ENCODE measurements around the gene RSBN1L. TPM values are rescaled to one million over a fixed set of nuclear protein-coding genes. Genes with fewer than 3 reads are reported as not detected.

The RSBN1L gene
- polyA plus RNA-seq, 1 experiment, result 14.0 TPM

DNA sequence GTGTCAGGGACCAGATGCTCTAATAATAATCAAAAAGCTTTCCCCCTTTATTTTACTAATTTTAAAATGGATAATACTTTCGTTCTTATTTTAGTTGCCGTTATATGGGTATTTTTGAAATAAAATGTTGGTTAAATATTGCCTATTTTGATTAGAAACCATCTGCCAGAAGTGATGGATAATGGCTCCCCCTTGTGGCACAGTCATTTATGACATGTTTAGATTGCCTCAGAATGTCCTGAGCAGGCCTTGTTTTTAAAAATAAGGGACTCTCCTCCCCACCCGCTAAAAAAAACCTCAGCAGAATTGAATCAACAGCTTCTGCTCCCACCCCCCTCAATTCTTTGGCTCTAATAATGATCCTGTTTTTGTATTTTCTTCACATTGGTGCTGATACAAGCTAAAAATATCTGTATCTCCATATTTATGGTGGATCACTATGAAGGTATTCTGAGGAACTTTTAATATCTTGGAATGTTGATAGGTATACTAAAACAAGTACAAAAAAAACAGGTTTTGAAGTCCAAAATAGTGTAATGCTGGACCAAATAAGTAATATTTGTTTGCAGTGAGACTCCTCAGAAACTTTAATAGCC is 63.1 kb downstream of the RSBN1L start:
- H3K9me3 ChIP-seq (ENCODE audit: control insufficient read depth, insufficient read depth, low read length), result no peaks in the 10 kb centered on the region
- no peak overlapping the region for H3K27ac ChIP-seq (ENCODE audit: low read depth, low read length)
- H3K27me3 ChIP-seq (ENCODE audit: control insufficient read depth, insufficient read depth, low read length), result no peaks in the 10 kb centered on the region
- ChIA-PET CTCF (interaction anchor here (0.5 to 3.7 kb wide), 49 partner anchors 9 to 1337 kb away, joined by 3 to 116 read pairs (median 5); no protein-coding TSS in a partner anchor), POLR2A (no interaction called here)
- H3K4me3 ChIP-seq (ENCODE audit: low read depth, low read length), result no peak overlapping the region
- TF ChIP-seq, protein P1, sequence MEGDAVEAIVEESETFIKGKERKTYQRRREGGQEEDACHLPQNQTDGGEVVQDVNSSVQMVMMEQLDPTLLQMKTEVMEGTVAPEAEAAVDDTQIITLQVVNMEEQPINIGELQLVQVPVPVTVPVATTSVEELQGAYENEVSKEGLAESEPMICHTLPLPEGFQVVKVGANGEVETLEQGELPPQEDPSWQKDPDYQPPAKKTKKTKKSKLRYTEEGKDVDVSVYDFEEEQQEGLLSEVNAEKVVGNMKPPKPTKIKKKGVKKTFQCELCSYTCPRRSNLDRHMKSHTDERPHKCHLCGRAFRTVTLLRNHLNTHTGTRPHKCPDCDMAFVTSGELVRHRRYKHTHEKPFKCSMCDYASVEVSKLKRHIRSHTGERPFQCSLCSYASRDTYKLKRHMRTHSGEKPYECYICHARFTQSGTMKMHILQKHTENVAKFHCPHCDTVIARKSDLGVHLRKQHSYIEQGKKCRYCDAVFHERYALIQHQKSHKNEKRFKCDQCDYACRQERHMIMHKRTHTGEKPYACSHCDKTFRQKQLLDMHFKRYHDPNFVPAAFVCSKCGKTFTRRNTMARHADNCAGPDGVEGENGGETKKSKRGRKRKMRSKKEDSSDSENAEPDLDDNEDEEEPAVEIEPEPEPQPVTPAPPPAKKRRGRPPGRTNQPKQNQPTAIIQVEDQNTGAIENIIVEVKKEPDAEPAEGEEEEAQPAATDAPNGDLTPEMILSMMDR (IDR thresholded peaks at IDR 0.05; ENCODE audit: low read depth, low read length), result peak; percentile 80
- DNase-seq (ENCODE audit: low read depth, low spot score), result peak; percentile 50

DNA sequence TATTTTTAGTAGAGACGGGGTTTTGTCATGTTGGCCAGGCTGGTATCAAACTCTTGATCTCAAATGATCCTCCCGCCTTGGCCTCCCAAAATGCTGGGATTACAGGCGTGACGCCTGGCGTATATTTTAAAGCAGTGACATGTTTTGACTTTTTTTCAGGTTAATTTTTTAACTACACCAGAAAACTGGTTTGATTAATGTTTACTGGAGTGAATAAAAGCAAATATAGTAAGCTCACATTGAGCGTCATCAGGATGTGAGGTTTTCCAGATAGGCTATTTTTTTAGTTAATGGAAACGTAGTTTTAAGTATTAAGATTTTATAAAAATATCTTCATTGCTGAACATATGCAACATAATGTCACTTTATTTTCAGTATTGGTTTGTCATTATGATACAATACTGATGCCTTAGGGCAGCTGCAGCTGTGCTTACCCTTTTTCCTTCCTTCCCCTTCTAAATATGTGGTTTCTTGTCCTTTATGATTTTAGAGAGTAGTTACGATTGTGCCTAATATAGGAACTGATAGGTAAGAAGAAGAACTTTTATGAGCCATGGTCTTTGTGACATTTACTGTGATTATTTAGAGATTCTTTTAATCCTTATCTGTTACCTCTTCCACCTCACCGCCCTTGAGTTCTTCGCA is 64.7 kb downstream of the RSBN1L start:
- H3K27ac ChIP-seq (ENCODE audit: low read depth, low read length), result no peak overlapping the region
- TF ChIP-seq, protein P1 (IDR thresholded peaks at IDR 0.05; ENCODE audit: low read depth, low read length), result no peak
- ChIA-PET POLR2A (no interaction called here), CTCF (interaction anchor here (0.8 to 3.7 kb wide), 6 partner anchors 24 to 173 kb away, joined by 3 to 116 read pairs (median 8); no protein-coding TSS in a partner anchor)
- no peaks in the 10 kb centered on the region for H3K27me3 ChIP-seq (ENCODE audit: control insufficient read depth, insufficient read depth, low read length)
- H3K9me3 ChIP-seq (ENCODE audit: control insufficient read depth, insufficient read depth, low read length), result no peaks in the 10 kb centered on the region
- H3K4me3 ChIP-seq (ENCODE audit: low read depth, low read length), result no peak overlapping the region
- DNase-seq (ENCODE audit: low read depth, low spot score), result no peak

- no peaks in the 10 kb centered on the region for H3K27me3 ChIP-seq (ENCODE audit: control insufficient read depth, insufficient read depth, low read length)
- TF ChIP-seq, protein P1 (IDR thresholded peaks at IDR 0.05; ENCODE audit: low read depth, low read length), result no peak
- no peak for DNase-seq (ENCODE audit: low read depth, low spot score)
- H3K4me3 ChIP-seq (ENCODE audit: low read depth, low read length), result no peak overlapping the region
- H3K27ac ChIP-seq (ENCODE audit: low read depth, low read length), result no peak overlapping the region
- ChIA-PET CTCF (interaction anchor here (0.6 to 2.0 kb wide), 2 partner anchors 78 to 114 kb away, joined by 4 to 12 read pairs; no protein-coding TSS in a partner anchor), POLR2A (no interaction called here)
- no peaks in the 10 kb centered on the region for H3K9me3 ChIP-seq (ENCODE audit: control insufficient read depth, insufficient read depth, low read length)
Observed at GRCh38 chr7:77765481-77765880, 69.2 kb downstream of the RSBN1L start.

GRCh38 chr7:77765906-77766800 is 69.9 kb downstream of the RSBN1L start:
- DNase-seq (ENCODE audit: low read depth, low spot score), result peak; percentile 15
- TF ChIP-seq, protein P1 (IDR thresholded peaks at IDR 0.05; ENCODE audit: low read depth, low read length), result no peak
- peak overlapping the region; percentile 71 for H3K27ac ChIP-seq (ENCODE audit: low read depth, low read length)
- ChIA-PET POLR2A (no interaction called here), CTCF (interaction anchor here (2.0 kb wide), 1 partner anchor 114 kb away, joined by 12 read pairs; no protein-coding TSS in a partner anchor)
- H3K4me3 ChIP-seq (ENCODE audit: low read depth, low read length), result no peak overlapping the region
- H3K9me3 ChIP-seq (ENCODE audit: control insufficient read depth, insufficient read depth, low read length), result no peaks in the 10 kb centered on the region
- no peaks in the 10 kb centered on the region for H3K27me3 ChIP-seq (ENCODE audit: control insufficient read depth, insufficient read depth, low read length)

Measured in AG04450 (cell line).